ENCODE data around the gene GLI3. TPM values are rescaled to one million over a fixed set of nuclear protein-coding genes. Genes with fewer than 3 reads are reported as not detected.

GLI3 gene
- total and polyA plus RNA-seq, 2 of the 4 experiments (the other 2 are of a cell fraction): 1.3 to 3.9 TPM

DNA sequence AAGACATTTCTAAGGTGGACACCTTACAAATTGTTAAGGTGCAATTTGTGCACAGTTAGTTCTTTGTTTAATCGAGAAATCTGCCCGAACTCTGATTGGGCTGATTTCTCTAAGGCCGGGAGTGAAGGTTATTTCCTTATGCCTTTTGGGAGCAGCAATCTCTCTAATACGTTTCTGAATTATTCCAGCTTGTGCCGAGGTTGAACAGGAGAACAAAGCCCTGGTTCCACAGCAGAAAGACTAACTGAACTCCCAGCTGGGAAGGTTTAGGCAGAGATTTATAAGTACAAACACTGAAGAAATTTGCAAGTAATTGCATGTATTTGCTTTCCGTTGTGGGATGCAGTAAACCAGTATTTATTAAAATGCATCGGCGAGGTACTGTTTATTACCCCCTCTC lies 116.8 kb downstream of the GLI3 start:
- intact Hi-C loops (cut with micrococcal nuclease): no loop called here
- Histone ChIP-seq H3K27ac (ENCODE audit: insufficient read depth, low read length) (no peak overlapping the region), H3K9ac (ENCODE audit: low read depth, low read length) (no peak overlapping the region), H2BK15ac (ENCODE audit: low read depth, low read length) (no peak overlapping the region), H3K23ac (ENCODE audit: low read depth, low read length) (no peak overlapping the region), H3K79me1 (ENCODE audit: low read depth in 1 of 2, low read length in 2 of 2) (peaks cover 4 to 5% of the 10 kb centered on the region in 2 experiments; a peak in 3 of 4 replicates), H4K8ac (ENCODE audit: low read depth in 2 of 2, low read length in 2 of 2) (no peak overlapping the region), H2AFZ (replicated peaks; ENCODE audit: low read length, poor library complexity) (no peak overlapping the region), H3K9me1 (ENCODE audit: insufficient read depth, low read length) (no peaks in the 10 kb centered on the region), H2AK9ac (replicated peaks; ENCODE audit: low read depth, low read length, poor library complexity) (no peak overlapping the region), H3K18ac (ENCODE audit: low read depth, low read length) (no peak overlapping the region), H3K4ac (ENCODE audit: low read depth, low read length) (no peak overlapping the region), H3K36me3 (ENCODE audit: control insufficient read depth, insufficient read depth, low read length) (peaks cover 2% of the 10 kb centered on the region; the same call in 1 of the 2 replicates), H4K20me1 (ENCODE audit: insufficient read depth, low read length) (peaks cover under 1% of the 10 kb centered on the region; the same call in 1 of the 2 replicates), H3K4me2 (ENCODE audit: low read depth, low read length) (no peak overlapping the region), H2BK5ac (ENCODE audit: low read depth, low read length, poor library complexity, severe bottlenecking) (no peak overlapping the region), H3K56ac (ENCODE audit: extremely low read depth, insufficient read depth, low read length) (no peak overlapping the region), H3K14ac (replicated peaks; ENCODE audit: low read depth, low read length) (no peak overlapping the region), H2AK5ac (ENCODE audit: low read depth, low read length) (no peak overlapping the region), H3K27me3 (ENCODE audit: control insufficient read depth, insufficient read depth, low read length) (no peaks in the 10 kb centered on the region), H2BK20ac (ENCODE audit: low read depth, low read length) (no peak overlapping the region), H3K4me3 (ENCODE audit: insufficient read depth, low read depth, low read length) (no peak overlapping the region), H4K91ac (ENCODE audit: insufficient read depth, low read depth, low read length) (no peak overlapping the region), H3K9me3 (ENCODE audit: control insufficient read depth, insufficient read depth, low read length) (no peaks in the 10 kb centered on the region), H3K4me1 (ENCODE audit: control insufficient read depth, insufficient read depth, low read length) (no peaks in the 10 kb centered on the region), H4K5ac (ENCODE audit: low read depth, low read length) (no peak overlapping the region), H2BK120ac (ENCODE audit: low read depth, low read length) (no peak overlapping the region)
- BruUV-seq (replicated peaks): no TSS peak
- DNase-seq (no peak), ATAC-seq (ENCODE audit: low read depth) (no peak)
- TF ChIP-seq, protein P1, sequence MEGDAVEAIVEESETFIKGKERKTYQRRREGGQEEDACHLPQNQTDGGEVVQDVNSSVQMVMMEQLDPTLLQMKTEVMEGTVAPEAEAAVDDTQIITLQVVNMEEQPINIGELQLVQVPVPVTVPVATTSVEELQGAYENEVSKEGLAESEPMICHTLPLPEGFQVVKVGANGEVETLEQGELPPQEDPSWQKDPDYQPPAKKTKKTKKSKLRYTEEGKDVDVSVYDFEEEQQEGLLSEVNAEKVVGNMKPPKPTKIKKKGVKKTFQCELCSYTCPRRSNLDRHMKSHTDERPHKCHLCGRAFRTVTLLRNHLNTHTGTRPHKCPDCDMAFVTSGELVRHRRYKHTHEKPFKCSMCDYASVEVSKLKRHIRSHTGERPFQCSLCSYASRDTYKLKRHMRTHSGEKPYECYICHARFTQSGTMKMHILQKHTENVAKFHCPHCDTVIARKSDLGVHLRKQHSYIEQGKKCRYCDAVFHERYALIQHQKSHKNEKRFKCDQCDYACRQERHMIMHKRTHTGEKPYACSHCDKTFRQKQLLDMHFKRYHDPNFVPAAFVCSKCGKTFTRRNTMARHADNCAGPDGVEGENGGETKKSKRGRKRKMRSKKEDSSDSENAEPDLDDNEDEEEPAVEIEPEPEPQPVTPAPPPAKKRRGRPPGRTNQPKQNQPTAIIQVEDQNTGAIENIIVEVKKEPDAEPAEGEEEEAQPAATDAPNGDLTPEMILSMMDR (conservative IDR thresholded peaks at IDR 0.05; ENCODE audit: low read depth, low read length): no peak
- no peak for TF ChIP-seq NFE2L2 (IDR thresholded peaks at IDR 0.05; ENCODE audit: low read depth, low read length)
- no peak for TF ChIP-seq MXI1 (IDR thresholded peaks at IDR 0.05; ENCODE audit: borderline replicate concordance, low read depth, low read length)
- POLR2A ChIA-PET (ENCODE audit: unreplicated experiment): interaction anchor here (0.6 kb wide), 1 partner anchor 16 kb away, joined by 4 read pairs; no protein-coding TSS in a partner anchor
- CTCF ChIA-PET: no interaction called here
- in situ Hi-C loops (cut with MboI; ENCODE audit: low sequenced_read_pairs): no loop called here
- 92% methylated on average over 2 of the region's 8 CpGs; no CpG with 5 or more reads in 1 of the 2 experiments for WGBS, 2 experiments (ENCODE audit: extremely low coverage in 2 of 2, insufficient read length in 1 of 2)
- dilution Hi-C loops (cut with HindIII; ENCODE audit: low sequenced_read_pairs, unreplicated experiment): no loop called here

Data from IMR-90 (cell line).